ENCODE data around the gene FOXK2.
"Not testable (repeated sequence)": the region's sequence is repeated elsewhere in the genome, so short reads cannot be mapped to it uniquely, and the experiment has no call there.

Gene FOXK2

DNA sequence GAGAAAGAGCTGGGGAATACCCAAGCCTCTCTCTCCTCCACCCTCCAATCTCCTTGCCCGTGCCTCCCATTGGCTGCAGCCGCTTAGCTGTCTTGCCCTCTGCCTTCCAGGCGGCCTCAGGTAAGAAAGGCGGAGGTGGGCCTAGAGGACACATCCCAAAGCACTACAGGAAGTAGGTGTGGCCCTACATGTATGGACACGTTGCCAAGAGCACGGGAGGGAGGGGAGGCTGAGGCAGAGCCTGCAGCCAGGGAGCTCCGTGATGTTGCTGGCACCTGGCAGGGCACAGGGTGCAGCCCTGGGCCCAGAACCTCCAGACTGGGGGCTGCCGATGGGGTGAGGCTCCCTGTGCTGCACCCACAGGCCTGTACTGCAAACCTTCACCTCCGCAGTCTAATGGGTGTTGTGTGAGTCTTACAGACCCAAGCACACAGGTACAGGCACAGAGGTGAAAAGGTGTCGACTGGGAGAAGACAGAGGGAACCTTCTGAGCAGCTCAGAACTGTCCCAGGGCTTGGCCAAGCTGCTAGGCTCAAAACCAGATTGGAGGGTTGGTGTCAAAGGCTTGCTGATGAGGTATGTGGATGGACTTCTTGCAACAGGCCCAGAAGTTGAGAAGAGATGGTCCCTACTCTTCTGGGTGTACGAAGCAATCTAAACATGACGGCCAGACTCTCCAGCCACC lies 23.5 kb upstream of the FOXK2 start:
- no peak for DNase-seq

DNA sequence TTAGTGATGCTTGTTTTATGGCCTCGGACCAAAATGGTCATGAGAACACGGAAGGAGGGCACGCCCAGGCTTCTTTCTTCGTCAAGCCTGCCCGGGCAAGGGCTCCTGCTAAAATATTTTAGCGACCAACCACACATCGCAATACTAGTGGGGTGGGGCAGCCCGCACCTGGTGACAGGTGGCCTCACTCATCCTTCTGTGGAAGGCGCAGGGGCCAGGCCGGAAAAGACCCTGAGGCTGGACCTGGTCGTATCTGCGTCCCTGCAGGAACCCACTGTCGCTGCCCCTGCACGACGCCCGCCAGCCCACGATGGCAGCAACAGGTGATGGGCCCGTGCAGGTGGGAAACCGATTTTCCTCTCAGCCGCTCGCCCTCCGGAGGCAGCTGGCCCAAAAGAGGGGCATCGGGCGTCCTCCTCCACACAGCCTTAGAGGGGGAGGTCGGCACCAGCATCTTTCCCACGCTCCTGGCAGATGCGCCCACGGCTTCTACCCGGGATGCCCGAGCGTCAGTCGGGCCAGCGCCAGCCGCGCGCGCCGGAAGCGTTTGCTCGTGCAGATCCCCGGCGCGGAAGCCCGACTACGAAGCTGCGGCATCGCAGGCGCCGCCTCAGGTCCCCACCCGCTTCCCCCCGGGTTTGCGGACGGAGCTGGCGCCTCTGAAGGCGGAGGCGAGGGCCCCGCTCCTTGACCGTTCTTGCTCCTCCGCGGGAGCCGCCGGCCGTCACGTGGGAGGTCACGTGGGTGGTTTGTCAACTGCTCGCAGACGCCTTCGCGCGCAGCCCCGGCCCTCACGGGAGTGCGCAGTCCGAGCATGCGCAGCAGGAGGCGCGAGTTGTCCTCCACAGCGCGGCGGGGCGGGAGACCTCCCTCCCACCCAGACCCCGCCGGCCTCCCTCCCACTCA lies 22.8 kb upstream of the FOXK2 start:
- DNase-seq: peak; percentile 95

DNA sequence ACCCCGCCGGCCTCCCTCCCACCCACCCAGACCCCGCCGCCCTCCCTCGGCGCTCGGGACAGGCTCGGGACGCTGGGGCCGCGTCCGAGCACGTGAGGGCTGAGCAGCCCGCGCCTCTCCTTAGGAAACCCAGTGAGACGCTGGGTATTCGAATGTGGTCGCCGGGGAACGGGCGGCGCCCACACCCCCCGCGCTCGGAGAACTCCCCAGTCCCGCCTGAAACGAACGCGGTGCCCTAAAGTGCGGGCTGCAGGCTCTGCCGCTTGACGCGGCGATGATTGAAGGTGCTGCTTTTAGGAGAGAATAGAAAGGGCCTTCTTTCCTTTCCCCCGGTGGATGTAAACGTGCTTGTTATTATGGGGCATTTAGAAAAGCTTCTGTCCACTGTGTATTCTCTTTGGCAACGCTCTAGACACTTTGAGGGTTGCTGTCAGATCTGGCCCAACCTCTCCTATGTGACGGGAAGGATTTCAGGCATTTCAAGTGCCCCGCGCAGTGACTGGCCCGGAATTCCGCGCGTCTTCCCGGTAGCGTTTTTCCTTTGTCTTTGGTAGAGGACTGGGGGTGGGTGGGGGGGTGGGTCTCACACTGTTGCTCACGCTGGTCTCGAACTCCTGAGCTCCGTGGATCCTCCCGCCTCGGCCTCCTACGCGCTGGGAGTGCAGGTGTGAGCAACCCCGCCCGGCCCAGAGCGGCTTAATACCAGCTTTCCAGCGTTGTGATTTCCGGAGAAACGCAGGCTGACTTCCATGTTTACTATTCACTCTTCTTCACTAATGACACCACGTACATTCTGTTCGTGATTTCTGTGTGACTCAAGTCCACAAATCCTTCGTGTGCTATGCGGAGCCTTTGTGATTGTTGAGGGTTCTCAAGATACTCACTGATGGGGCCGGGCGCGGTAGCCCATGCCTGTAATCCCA lies 21.8 kb upstream of the FOXK2 start:
- no peak for DNase-seq

DNA sequence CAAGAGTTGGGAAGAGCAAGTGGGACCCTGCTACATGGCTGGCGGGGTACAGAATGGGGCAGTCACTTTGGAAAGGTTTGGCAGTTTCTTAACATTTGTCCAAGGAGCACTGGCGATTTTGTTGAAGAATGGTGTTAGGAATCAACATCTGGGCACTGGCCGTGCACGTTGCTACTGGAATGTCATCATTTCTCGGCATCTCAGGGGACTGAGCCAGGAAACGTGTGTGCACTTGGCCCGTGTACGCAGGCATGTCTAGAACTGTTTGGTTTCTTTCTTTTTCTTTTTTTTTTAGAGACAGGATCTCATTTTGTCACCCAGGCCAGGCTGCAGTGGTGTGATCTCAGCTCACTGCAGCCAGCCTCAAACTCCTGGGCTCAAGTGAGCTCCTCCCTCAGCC lies 17.3 kb upstream of the FOXK2 start:
- DNase-seq: no peak

DNA sequence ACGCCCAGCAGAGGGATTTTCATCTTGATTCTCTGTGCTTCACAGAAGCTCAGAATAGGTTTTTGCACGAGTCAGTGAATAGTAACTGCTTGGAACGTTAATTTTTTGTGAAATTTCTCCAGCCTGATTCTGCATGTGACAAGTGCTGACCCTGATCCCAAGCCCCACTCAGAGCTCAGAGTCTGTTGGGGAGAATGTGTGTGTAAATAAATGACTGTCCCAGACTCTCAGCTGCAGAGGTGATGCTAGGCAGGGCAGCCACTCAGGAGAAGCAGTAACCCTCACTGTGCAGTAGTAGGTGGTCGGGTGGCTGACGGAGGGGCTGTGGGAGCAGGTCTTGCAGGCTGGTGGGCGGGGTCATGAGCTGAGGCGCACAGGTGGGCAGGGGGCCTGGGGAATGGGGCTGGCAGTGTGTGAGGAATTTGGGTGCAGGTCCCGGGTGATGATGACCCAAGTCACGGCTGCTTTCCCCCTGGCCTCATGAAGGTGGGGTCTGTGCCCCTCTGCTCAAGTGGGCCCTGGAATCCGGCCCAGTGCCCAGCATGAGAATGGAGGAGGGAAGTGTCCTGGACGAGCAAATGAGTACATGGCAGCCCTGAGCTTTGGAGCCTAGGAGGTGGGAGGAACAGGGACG lies 16.3 kb upstream of the FOXK2 start:
- no peak for DNase-seq

DNA sequence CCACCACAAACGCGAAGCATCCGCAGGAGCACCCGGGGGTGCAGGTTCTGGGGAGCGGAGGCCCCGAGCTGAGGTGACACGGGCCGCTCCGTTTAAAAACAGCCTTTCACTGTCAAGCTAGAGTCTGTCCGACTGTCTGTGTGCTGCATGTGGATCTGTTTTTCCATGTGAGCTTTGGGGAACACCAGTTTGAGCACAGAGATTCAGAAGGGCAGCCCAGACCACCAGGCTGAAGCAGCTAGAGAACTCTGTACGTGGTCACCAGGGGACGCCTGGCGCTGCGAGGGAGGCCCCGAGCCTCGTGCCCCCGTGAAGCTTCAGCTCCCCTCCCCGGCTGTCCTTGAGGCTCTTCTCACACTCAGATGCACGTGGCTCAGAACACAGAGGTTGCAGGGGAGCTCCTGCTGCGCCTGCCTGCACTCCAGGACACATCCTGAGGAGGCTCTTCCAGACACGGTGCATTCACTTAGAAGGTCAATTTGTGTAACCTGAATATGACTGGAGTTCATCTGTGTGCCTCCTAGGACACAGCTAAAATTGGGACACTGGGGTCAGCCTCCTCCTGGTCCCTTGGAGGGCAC lies 15.7 kb upstream of the FOXK2 start:
- DNase-seq: no peak

DNA sequence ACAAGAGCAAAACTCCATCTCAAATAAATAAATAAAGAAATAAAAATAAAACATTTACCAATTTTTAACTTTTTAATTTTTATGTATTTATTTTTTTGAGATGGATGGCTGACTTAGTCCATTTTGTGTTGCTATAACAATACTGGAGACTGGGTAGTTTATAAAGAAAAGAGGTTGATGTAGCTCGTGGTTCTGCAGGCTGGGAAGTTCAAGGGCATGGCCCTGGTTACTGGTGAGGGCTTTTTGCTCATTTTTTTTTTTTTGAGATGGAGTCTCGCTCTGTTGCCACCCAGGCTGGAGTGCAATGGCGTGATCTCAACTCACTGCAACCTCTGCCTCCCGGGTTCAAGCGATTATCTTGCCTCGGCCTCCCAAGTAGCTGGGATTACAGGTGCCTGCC lies 14.2 kb upstream of the FOXK2 start:
- no peak for DNase-seq

DNA sequence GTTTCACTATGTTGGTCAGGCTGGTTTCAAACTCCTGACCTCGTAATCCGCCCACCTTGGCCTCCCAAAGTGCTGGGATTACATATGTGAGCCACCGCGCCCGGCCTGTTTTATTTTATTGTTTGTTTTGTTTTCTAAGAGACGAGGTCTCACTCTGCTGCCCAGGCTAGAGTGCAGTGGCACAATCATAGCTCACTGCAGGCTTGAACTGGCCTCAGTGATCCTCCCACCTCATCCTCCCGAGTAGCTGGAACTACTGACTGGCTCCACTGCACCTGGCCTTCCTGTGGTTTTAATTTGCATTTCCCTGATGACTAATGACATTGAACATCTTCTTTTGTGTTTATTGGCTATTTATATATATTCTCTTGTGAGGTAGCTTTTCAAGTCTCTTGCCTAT lies 13.1 kb upstream of the FOXK2 start:
- DNase-seq: not testable (repeated sequence)

DNA sequence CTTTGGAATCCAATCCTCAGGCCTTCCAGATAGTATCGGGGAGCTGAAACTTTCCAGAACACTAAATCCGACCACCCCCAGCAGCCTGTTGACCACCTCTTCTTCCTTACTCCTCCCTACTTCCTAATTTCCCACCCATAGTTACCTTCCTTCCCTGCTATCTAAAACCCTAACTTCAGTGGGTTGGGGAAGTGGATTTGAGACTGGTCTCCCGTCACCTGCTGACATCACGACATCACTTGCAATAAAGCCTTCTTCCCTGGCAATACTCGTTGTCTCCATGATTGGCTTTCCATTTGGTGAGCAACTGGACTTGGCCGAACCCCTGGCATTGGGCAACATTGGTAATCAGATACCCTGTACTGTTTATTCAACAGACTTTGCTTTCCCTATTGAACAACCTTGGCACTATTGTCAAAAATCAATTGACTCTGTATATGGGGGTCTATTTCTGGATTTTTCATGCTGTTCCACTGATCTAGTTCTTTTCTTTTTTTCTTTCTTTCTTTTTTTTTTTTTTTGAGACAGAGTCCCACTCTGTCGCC lies 11.8 kb upstream of the FOXK2 start:
- DNase-seq: no peak

DNA sequence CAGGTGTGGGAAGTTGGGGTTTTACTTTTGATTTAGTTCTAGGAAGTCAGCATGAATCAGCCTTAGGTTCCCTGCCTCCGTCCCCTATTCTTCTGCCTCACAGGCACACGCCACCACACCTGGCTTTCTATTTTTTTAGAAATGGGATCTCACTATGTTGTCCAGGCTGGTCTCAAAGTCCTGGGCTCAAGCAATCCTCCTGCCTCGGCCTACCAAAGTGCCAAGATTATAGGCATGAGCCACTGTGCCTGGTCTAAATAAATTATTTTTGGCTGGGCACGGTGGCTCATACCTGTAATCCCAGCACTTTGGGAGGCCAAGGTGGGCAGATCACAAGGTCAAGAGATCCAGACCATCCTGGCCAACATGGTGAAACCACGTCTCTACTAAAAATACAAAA lies 7.9 kb upstream of the FOXK2 start:
- not testable (repeated sequence) for DNase-seq

DNA sequence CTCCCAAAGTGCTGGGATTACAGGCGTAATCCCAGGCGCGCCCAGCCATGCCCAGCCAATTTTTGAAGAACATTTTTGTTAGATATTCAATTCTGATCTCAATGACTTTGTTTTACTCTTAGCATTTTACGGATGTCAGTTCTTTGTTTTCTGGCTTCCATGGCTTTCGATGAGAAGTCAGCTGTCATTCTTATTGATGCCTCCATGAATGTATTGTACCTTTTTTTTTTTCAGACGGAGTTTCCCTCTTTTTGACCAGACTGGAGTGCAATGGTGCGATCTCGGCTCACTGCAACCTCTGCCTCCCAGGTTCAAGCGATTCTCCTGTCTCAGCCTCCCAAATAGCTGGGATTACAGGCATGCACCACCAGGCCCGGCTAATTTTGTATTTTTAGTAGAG lies 5.7 kb upstream of the FOXK2 start:
- not testable (repeated sequence) for DNase-seq

DNA sequence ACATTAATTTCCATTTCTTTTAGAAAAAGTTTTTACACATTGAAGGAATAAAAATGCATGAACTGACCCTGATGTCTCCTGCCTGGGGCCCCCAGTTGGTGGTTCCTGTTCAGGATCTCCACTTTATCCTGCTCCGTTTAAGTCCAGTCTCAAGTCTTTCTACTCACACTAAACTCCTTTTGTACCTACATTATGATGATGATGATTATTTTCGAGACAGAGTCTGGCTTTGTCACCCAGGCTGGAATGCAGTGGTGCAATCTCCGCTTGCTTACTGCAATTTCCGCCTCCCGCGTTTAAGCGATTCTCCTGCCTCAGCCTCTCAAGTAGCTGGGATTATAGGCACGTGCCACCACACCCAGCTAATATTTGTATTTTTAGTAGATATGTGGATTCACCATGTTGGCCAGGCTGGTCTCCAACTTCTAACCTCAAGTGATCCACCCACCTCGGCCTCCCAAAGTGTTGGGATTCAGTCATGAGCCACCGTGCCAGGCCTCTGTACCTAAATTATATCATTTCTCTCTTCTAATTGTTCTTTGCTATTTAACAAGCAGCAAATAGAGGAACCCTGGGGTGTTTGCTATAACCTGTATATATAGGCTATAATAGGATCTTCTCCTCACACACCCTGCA lies 2.2 kb upstream of the FOXK2 start:
- DNase-seq: no peak

DNA sequence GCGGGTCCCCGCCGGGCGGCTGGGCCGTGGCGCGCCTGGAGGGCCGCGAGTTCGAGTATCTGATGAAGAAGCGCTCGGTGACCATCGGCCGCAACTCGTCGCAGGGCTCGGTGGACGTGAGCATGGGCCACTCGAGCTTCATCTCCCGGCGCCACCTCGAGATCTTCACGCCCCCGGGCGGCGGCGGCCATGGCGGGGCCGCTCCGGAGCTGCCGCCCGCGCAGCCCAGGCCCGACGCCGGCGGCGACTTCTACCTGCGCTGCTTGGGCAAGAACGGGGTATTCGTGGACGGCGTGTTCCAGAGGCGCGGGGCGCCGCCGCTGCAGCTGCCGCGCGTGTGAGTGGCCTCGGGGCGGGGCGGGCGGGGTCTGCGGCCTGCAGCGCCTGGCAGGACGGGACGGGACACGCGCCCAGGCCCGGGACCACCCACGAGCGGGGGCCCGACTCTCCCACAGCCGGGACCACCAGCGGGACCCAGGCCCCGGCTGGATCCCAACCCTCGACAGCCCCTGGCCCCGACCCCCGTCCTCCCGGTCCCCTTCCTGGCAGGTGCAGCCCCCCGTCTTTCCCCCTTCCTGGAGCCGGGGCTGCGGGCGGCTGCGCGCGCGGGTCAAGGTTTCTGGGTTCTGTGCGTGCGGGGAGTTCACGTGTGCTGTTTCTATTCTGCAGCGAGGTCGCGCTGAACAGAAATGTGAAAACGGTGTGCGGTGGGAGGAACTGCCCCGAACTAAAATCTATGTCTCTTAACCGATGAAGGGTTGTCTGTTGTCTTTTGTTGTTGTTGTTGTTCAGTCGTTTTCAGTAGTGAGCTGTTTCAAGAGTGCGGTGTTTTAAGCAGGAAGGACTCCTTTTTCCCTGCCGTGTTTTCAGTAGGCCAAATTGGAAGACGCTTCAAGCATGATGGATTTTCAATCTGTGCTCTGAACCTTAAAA lies 705 bp downstream of the FOXK2 start:
- peak; percentile 27 for DNase-seq

DNA sequence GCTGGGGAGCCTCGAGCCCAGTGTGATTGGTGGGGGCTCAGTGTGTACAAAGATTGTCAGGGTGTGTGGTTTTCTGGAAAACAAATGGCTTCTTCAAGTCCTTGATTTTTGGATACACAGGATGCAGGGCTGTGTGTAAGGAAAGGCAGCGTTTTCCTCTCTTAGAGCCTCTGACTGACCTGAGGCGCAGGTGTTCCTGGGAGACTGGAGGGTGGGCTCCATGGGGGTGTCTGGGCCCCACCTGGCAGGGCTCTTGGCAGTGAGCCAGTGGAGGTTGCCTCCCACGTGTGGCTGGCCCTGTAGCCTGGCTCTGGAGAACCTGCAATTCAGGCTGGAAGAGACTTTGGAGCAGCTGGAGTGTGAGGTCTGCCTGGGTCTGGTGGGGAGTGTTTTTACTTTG lies 5.0 kb downstream of the FOXK2 start:
- DNase-seq: no peak

DNA sequence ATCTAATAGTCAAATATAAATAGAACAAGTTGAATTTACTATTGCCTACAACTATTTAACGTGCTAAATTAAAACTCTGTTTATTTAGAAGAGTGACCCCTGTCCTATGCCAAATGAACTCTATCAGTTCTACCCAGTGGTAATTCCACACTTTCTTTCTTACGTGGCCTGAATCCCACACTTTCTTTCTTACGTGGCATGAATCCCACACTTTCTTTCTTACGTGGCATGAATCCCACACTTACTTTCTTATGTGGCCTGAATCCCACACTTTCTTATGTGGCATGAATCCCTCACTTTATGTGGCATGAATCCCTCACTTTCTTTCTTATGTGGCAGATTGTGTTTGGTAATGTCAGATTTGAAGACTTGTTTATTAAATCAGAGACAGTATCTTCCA lies 6.2 kb downstream of the FOXK2 start:
- no peak for DNase-seq

DNA sequence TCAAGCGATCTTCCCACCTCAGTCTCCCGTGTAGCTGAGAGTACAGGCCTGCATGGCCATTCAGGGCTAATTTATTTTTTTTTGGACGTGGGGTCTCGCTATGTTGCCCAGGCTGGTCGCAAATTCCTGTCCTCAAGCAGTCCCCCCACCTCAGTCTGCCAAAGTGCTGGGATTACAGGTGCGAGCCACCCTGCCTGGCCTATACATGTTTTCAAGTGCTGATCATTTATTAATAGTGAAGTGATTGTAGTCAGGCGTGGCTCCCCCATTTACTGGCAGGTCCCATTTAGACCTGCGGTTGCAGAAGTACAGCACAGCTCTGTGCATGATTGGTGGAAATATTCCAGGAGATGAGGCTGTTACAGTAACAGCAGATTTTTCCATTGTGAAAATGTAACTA lies 8.4 kb downstream of the FOXK2 start:
- DNase-seq: no peak

DNA sequence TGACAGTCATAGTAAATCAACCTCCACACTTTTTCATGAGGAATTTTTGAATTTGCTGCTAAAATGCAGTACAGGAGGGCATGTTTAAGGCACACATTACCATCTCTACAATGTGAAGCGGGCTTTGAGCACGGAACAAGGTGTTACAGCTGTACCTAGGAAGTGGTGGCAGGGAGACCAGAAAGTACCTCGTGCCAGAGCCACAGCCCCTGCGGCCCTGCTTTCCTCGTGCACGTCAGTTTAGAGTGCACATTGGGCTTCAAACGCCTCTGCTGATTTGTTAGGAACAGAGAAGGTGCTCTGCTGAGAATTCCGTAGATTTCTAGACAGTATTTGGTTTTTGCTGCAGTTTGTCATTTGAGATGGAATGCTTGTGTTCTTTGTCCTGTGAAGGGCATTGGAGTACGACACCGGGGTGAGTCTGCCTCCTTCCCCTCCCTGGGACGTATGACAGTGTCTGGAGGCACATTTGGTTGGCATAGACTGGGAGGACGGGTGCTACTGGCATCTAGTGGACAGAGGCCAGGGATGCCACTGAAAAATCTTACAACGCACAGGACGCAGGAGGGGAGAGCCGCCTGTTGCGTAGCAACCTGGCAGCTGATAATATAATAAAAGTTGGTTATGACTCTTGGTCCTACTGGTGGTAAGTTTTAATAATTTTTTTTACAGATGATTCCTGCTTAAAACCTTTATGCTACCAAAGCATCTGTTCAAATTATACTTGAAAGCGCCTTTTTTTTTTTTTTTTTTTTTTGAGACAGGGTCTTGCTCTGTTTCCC lies 9.1 kb downstream of the FOXK2 start:
- DNase-seq: peak; percentile 70

DNA sequence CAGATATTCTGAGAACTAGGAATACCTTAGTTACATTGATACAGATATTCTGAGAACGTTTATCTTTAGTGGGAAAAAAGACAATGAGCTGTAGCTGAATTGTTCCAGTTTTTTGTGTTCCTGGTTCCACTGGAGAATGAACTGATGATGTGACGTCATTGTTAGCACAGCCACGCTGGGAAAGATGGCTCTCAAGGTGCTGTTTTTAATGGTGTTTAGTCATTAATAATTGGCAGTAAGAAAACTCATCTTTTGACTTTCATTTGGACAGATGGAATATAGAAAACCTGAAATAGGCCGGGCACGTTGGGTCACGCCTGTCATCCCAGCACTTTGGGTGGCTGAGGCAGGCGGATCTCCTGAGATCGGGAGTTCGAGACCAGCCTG lies 10.4 kb downstream of the FOXK2 start:
- no peak for DNase-seq

DNA sequence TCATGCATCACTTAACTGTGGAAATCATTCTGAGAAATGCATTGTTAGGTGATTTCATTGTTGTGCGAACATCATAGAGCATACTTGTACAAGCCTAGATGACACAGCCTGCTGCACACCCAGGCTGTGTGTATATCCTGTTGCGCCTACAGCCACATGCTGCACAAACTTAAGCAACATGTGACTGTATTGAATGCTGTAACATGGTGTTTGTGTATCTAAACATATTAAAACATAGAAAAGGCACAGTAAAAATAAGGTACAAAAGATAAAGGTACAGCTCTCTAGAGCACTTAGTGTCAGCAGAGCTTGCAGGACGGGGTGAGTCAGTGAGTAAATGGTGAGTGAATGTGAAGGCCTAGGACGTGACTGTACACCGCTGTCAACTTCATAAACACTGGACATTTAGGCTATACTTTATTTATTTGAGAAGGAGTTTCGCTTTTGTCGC lies 11.9 kb downstream of the FOXK2 start:
- no peak for DNase-seq

DNA sequence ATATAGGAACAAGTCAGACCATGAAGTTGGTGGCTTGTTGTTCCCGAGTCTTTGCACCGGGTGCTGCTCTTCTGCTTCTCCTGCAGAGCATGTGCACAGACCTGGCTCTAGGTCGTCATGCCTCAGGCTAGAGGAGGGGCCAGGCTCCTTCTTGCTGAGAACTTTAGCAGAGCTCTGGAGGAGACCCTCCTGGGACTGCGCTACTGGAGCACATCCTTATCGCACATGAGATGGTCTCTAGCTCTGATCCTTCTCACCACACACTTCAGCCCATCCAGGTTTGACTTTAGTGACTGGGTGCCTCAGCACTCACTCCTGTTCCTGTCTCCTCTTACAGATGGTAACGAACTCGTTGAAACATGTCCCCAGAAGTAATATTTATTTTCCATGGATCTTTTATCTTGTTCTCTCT lies 14.9 kb downstream of the FOXK2 start:
- DNase-seq: no peak
